ENCODE data around the gene CDK14. TPM values are rescaled to one million over a fixed set of nuclear protein-coding genes. Genes with fewer than 3 reads are reported as not detected.

CDK14 gene
- total and polyA plus RNA-seq, 4 donors, result 4.2 to 12.4 (median 7.4) TPM

- Histone ChIP-seq H3K27me3 (ENCODE audit: control insufficient read depth in 4 of 4, insufficient read depth in 4 of 4, low read length in 3 of 4) (no peaks in the 10 kb centered on the region), H3K36me3 (ENCODE audit: control insufficient read depth in 4 of 4, insufficient read depth in 3 of 4, low read depth in 1 of 4, low read length in 3 of 4) (no peaks in the 10 kb centered on the region), H3K4me1 (ENCODE audit: control insufficient read depth in 4 of 4, insufficient read depth in 4 of 4, low read length in 3 of 4) (peaks cover 0 to 2% (median 0%) of the 10 kb centered on the region in 4 donors), H3K9ac (ENCODE audit: low read depth in 1 of 2, low read length in 2 of 2) (no peak overlapping the region), H3K4me3 (ENCODE audit: low read depth in 1 of 3, low read length in 3 of 3) (no peak overlapping the region), H3K9me3 (ENCODE audit: control insufficient read depth in 4 of 4, low read length in 3 of 4) (no peaks in the 10 kb centered on the region), H3K27ac (ENCODE audit: low read depth in 1 of 2, low read length in 2 of 2) (no peak overlapping the region)
- no peak for TF ChIP-seq SP1 (IDR thresholded peaks at IDR 0.05)
- TF ChIP-seq ZBTB33 (IDR thresholded peaks at IDR 0.05), result no peak
- no peak for TF ChIP-seq ATF3 (IDR thresholded peaks at IDR 0.05)
- no peak for TF ChIP-seq HNF4A (conservative IDR thresholded peaks at IDR 0.05)
- no peak for TF ChIP-seq NR2F2 (IDR thresholded peaks at IDR 0.05)
- TF ChIP-seq TAF1 (conservative IDR thresholded peaks at IDR 0.05), result no peak
- no peak for TF ChIP-seq MAX (IDR thresholded peaks at IDR 0.05)
- no peak for TF ChIP-seq GABPA (IDR thresholded peaks at IDR 0.05 in 1 of 2, conservative IDR thresholded peaks at IDR 0.05 in 1 of 2)
- TF ChIP-seq HNF4G (IDR thresholded peaks at IDR 0.05), result no peak
- TF ChIP-seq RAD21 (IDR thresholded peaks at IDR 0.05), result no peak
- DNase-seq (ENCODE audit: low spot score), result no peak
- WGBS, result 44% methylated on average over 2 of the region's 2 CpGs
These were observed 90.0 kb downstream of the CDK14 start for GRCh38 chr7:90686146-90686545.

GRCh38 chr7:90688810-90689209 is 92.7 kb downstream of the CDK14 start:
- WGBS, result 93% methylated on average over 1 of the region's 1 CpG

More at GRCh38 chr7:90688810-90689209, 92.7 kb downstream of the CDK14 start:
- TF ChIP-seq EGR1 (IDR thresholded peaks at IDR 0.05; ENCODE audit: low read depth in 2 of 2) (no peak), ATF3 (IDR thresholded peaks at IDR 0.05) (no peak), REST (IDR thresholded peaks at IDR 0.05) (no peak)
- Histone ChIP-seq H3K4me3 (ENCODE audit: low read depth in 1 of 3, low read length in 3 of 3) (no peak overlapping the region), H3K36me3 (ENCODE audit: control insufficient read depth in 4 of 4, insufficient read depth in 3 of 4, low read depth in 1 of 4, low read length in 3 of 4) (no peaks in the 10 kb centered on the region), H3K9me3 (ENCODE audit: control insufficient read depth in 4 of 4, low read length in 3 of 4) (no peaks in the 10 kb centered on the region), H3K27ac (ENCODE audit: low read depth in 1 of 2, low read length in 2 of 2) (no peak overlapping the region), H3K27me3 (ENCODE audit: control insufficient read depth in 4 of 4, insufficient read depth in 4 of 4, low read length in 3 of 4) (no peaks in the 10 kb centered on the region), H3K4me1 (ENCODE audit: control insufficient read depth in 4 of 4, insufficient read depth in 4 of 4, low read length in 3 of 4) (peaks cover 0 to 3% (median 0%) of the 10 kb centered on the region in 4 donors), H3K9ac (ENCODE audit: low read depth in 1 of 2, low read length in 2 of 2) (no peak overlapping the region)
- DNase-seq (ENCODE audit: low spot score), result no peak
